ENCODE data around the gene DPP9.

- no peak for TF ChIP-seq CTCF (conservative IDR thresholded peaks at IDR 0.05)
- no peak for TF ChIP-seq ZFX (IDR thresholded peaks at IDR 0.05)
Observed at GRCh38 chr19:4690361-4690760, 33.3 kb downstream of the DPP9 start.
